Stimulated activated CD4-positive, alpha-beta T cell treated with anti-CD3 and anti-CD28 coated beads, Interleukin-15, amount 100 ng/mL, for 24 hours (primary cell): ENCODE data around the gene SLC39A5.
A peak's percentile ranks its signal among the peaks of the same experiment; 100 is the strongest.
"Not testable (repeated sequence)": the region's sequence is repeated elsewhere in the genome, so short reads cannot be mapped to it uniquely, and the experiment has no call there.

Experiments
- DNase-seq: peaks from one replicate; pipeline ENCODE4 v3.0.0-alpha.2; 2020

SLC39A5 gene

GRCh38 chr12:56248711-56249110, 18.9 kb downstream of the SLC39A5 start:
- no peak for DNase-seq

- DNase-seq, result no peak
Measured at GRCh38 chr12:56252649-56253048, 22.8 kb downstream of the SLC39A5 start.

- no peak for DNase-seq
Measured at GRCh38 chr12:56253091-56253490, 23.2 kb downstream of the SLC39A5 start.

- DNase-seq, result no peak
Measured at GRCh38 chr12:56255671-56256070, 25.8 kb downstream of the SLC39A5 start.

DNA sequence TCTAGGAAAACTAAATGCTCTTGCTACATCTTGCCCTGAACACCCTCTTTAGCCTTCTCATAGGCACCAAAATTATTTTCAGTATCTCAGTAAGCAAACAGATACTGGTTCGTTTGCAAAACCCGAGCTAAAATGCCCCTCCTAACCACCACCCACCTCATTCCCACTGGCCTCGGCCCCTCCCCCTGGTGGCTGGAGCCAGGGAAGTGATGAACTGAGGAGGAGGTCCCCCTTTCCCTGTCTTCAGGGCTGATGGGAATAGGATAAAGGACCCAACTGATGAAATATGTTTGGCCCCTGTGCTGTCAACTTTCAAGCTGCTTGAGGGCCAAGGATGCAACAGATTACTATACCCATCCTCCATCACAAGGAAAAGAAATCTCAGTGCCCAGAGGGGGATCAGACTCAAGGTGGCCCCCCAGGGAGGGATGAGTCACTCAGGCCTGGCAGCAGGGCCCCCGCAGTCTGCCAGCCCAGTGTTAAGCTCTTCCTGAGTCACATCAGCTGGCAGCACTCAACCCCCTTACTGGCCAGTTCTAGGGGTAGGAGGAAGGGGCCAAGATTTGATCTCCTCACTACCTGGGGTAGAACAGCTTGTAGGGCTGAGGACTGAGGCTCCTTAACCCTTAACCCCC, 26.6 kb downstream of the SLC39A5 start:
- no peak for DNase-seq

GRCh38 chr12:56257071-56257470, 27.2 kb downstream of the SLC39A5 start:
- no peak for DNase-seq

DNA sequence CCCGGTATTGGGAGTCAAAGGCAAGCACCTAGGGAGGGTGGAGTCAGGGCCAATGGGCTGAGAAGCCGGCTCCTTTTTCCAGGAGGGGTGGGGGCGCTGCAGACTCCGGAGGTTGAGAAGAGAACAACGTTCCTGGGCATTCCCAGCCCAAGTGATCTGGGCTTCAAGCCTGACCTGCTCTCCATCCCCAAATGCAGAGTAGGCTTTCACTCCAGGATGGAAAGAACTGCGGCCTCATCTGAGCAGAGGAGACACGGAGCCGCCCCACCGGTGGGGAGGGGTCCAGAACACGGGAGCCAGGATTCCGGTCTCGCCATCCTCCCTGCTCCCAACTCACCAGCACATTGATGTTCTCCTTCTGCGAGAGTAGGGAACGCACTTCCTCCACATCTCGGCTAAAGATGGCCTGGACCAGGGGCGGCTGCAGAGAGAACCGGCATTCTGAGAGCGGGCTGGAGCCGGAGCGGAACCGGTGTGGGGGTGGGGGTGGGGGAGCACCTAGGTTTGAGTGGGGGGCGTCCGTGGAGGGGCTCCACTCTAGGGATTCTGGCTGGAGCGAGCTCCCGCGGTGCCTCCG, 27.7 kb downstream of the SLC39A5 start:
- DNase-seq, result peak; percentile 38

DNA sequence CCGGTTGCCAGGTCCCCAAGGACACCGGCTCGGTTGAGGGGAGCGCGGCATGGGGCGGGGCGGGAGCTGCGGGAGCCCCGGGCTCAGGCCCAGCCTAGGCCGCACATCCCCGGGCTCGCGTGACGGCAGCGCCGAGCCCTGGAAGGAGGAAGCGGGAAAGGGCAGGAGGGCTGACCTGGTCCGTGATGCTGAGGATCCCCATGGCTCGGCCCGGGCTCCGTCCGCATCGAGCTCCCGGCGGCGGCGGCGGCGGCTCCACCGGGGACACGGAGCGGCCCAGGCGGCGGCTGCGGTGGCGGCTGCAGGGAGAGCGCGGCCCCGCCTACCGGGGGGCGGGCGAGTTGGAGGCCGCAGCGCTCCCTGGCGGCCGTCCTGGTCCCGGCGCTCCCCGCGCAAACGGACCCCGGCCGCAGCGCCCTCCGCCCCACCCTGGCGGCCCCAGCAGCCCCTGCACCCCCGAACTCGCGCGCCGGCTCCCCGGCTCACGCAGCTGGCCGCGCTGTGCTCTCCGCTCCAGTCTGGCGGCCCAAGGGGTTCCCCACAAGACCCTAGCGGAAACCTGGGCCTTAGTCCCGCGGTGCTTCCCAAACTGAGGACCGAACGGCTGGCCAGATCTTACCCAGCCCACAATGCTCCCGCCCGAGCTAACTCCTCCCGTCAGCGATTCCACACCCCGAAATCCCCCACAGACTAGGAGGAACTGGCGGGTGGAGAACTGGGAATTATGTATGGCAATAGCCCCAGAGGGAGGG, 28.4 kb downstream of the SLC39A5 start, which contains the start of gene ANKRD52:
TSS of gene ANKRD52 (minus strand) at position 317 of the 752 bp plus-strand sequence. CDS start at position 202, 115 bp downstream.
- peak; percentile 87 for DNase-seq

DNA sequence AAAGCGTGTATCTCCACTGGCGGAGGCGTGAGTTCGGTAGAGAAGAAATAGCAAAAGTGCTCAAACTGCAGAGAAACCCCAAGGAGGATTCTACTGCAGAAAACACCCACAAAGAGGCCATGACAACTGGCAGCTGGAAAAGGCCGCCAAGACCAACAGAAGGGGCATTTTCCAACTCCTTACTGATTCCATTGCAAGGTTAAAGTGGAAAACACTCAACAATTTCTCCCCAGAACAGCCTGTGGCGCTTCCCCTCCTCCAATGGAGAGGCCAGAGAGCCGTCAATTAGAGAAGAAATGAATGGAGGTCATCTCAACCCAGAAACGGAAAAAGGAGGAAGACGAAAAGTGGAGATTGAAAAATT, 29.0 kb downstream of the SLC39A5 start:
- DNase-seq, result no peak

DNA sequence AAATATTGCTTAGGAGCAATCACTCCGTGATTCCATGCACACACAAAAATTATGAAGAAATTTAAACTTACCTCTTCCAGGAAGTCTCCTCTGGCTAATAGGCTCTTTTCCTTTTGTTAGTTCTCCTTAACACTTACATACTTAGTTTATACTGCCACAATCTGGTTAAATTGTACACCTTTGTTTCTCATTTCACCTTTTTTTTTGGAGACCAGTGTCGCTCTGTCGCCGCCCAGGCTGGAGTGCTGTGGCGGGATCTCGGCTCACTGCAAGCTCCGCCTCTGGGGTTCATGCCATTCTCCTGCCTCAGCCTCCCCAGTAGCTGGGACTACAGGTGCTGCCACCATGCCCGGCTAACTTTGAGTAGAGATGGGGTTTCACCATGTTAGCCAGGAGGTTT, 30.5 kb downstream of the SLC39A5 start:
- no peak for DNase-seq

DNA sequence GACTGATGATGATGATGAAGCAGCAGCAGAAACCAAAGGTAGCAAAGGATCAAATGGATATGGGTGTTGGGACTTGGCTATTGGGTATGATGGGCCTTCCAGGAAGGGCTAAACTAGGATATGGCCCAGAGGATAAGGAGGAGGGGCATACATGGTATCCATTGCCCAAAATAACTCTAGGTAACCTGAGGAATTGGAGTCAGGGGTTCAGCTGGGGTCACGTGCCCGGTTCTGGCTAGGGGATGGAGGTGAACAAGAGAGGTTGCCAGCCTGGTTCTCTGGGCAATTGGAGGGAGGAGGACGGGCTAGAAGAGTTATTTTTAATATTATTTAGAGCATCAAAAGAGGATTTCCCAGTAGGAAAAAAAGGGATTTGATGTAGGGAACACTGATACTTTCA, 31.1 kb downstream of the SLC39A5 start:
- DNase-seq, result no peak

DNA sequence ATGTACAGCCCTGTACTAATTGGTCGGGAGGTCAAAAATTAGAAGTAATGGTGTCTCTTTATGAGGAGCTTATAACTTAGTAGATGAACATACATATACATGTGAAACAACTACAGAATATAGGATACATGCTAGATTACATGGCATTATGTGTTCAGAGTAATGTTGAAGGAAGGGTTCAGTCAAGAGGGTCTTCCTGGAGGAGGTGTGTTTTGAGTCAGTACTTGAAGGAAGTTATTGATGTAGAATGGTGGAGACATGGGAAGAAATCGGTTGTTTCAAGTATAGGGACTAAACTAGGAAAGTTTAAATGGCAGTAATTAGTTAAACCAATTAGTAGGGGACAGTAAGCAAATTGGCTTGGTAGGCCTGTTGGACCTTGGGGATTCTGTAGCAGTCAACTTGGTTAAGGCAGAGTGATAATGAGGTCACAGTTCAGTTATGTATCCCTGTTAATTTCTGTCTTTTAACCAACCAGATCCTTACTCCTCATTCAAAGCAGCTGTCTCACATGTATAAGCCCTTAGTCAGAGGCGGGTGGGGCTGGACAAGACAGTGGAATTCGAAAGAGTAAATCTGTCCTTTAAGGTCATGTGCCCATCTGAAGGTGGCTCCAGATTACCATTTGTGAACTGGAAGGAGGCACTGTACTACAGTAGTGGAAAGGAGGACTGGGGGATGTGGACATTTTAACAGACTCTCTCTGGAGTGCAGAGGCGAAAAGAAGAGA, 31.8 kb downstream of the SLC39A5 start:
- no peak for DNase-seq

- DNase-seq, result peak; percentile 24
Measured at GRCh38 chr12:56262955-56263354, 33.1 kb downstream of the SLC39A5 start.

GRCh38 chr12:56266068-56266692, 36.3 kb downstream of the SLC39A5 start:
- DNase-seq, result not testable (repeated sequence)

DNA sequence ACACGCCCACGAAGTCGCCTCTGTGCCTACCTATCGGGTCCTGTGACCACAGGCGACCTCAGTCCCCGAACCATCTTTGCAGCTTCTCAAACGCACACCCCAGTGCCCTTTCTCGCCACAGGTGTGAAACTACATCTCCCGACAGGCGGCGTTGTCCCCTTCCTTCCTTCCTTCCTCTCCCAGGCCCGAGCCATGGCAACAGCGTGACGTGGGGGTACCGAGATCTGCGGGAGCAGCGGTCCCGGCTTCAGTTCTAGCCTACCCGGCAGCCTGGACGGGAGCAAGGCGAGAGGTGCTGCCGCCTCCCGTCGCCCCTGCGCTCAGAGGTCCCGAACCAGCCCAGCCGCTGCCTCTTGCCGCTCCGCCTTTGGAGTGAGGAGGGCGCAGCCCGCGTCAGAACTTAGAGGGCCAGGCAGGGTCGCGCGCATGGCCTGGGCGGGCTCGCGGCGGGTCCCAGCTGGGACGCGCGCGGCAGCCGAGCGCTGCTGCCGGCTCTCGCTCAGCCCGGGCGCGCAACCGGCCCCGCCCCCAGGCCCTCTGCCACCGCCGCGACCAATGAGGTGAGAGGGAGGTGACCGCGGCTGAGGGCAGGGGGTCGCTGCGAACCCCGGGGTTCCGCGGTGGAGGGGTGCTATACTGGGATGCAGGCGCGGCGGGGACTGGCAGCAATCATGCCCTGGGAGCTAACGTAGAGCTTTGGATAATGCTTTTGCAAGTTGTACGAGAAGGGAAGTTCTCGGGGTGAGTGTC, 37.0 kb downstream of the SLC39A5 start, which contains the start of gene COQ10A:
TSS of gene COQ10A (plus strand) at position 250 of the 750 bp plus-strand sequence. CDS start at position 427, 177 bp downstream.
- peak; percentile 91 for DNase-seq

- no peak for DNase-seq
Measured at GRCh38 chr12:56267443-56268071, 37.7 kb downstream of the SLC39A5 start.

DNA sequence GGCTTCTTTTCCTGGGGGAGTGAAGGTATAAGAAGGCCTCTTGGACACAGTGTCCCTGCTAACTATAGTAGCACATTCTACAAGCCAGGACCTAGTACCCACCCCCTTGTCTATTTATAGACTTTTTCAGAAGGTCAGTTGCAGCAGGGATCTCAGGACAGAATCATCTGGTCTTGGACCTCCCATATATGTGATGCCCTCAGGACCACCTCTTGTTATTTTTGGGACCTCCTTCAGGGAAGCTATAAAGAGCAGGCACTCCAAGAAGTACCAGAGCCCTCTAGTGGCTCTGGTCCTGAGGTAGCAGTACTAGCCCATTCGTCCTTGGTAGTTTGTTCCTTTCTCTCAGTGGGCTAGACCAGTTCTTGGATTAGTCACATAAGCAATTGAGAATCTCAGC, 41.2 kb downstream of the SLC39A5 start:
- no peak for DNase-seq

GRCh38 chr12:56272468-56272867, 42.6 kb downstream of the SLC39A5 start:
- DNase-seq, result not testable (repeated sequence)

- no peak for DNase-seq
Measured at GRCh38 chr12:56274299-56274698, 44.4 kb downstream of the SLC39A5 start.

- DNase-seq, result no peak
Measured at GRCh38 chr12:56278905-56279304, 49.1 kb downstream of the SLC39A5 start.

- DNase-seq, result no peak
Measured at GRCh38 chr12:56280849-56281248, 51.0 kb downstream of the SLC39A5 start.

DNA sequence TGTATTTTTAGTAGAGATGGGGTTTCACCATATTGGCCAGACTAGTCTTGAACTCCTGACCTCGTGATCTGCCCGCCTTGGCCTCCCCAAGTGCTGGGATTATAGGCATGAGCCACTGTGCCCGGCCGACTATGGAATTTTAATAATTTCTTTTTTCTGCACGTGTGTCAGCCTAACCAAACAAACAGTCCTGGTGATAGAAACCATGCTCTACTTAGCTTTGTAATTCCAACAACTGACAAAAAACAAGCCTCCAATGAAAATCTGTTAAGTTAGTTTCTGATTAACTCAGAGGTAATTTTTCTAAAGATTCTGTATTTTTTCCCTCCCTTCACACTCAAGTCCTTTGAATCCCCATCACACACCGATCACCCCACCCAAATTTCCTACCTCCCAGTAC, 52.2 kb downstream of the SLC39A5 start:
- no peak for DNase-seq
